IMR-90 (cell line): ENCODE data around the gene SLC9A9. TPM values are rescaled to one million over a fixed set of nuclear protein-coding genes. Genes with fewer than 3 reads are reported as not detected.

ENCODE experiments used
- ATAC-seq: fragments of 200-7000 bp; cut with Tn5 transposase; 2 replicates; pipeline ENCODE4 v1.9.1; 2020; ENCODE audit warnings: low read depth, mild to moderate bottlenecking, moderate library complexity
- BruUV-seq: library from RNA; stranded (reverse); fragments of 400-500 nt; replicated peaks from 2 replicates; lab custom pipeline; 2021; lab: Mats Ljungman, UMichigan
- CTCF ChIA-PET: fragments of 300-600 bp; formaldehyde crosslinking; extraction: SDS; loops from one replicate; lab custom pipeline; 2021; ENCODE audit warnings: antibody characterized with exemption; lab: Yijun Ruan, JAX
- POLR2A ChIA-PET: fragments of 300-600 bp; sonication (Branson Sonifier 250); formaldehyde crosslinking; loops from one replicate; lab custom pipeline; 2022; ENCODE audit warnings: antibody characterized with exemption; ENCODE audit not compliant: unreplicated experiment; lab: Charles Lee
- DNase-seq: peaks from one replicate; pipeline ENCODE4 v3.0.0; 2013
- H2AFZ ChIP-seq: replicated peaks from 2 replicates; pipeline ENCODE3; 2013; ENCODE audit warnings: low read length, mild to moderate bottlenecking; ENCODE audit not compliant: poor library complexity
- H2AK5ac ChIP-seq: 2 replicates; pipeline ENCODE4 v1.6.1; 2013; ENCODE audit warnings: low read depth, low read length, inconsistent platforms
- H2AK9ac ChIP-seq: replicated peaks from 2 replicates; pipeline ENCODE3; 2013; ENCODE audit warnings: mild to moderate bottlenecking, low read depth, low read length, moderate library complexity; ENCODE audit not compliant: poor library complexity
- H2BK120ac ChIP-seq: 2 replicates; pipeline ENCODE4 v1.6.1; 2013; ENCODE audit warnings: low read depth, low read length, inconsistent platforms
- H2BK15ac ChIP-seq: 3 replicates; pipeline ENCODE4 v1.6.1; 2013; ENCODE audit warnings: low read depth, low read length, inconsistent platforms
- H2BK20ac ChIP-seq: 2 replicates; pipeline ENCODE4 v1.6.1; 2013; ENCODE audit warnings: low read depth, mild to moderate bottlenecking, inconsistent platforms, low read length, moderate library complexity
- H2BK5ac ChIP-seq: 2 replicates; pipeline ENCODE4 v1.6.1; 2013; ENCODE audit warnings: mild to moderate bottlenecking, low read depth, low read length, inconsistent platforms; ENCODE audit not compliant: poor library complexity, severe bottlenecking
- H3K14ac ChIP-seq: replicated peaks from 2 replicates; pipeline ENCODE4 v1.6.1; 2013; ENCODE audit warnings: low read depth, low read length, inconsistent platforms
- H3K18ac ChIP-seq: 2 replicates; pipeline ENCODE4 v1.6.1; 2013; ENCODE audit warnings: low read depth, low read length, control low read depth
- H3K23ac ChIP-seq: 2 replicates; pipeline ENCODE4 v1.6.1; 2013; ENCODE audit warnings: low read depth, low read length, inconsistent platforms
- H3K27ac ChIP-seq: 2 replicates; pipeline ENCODE4 v1.5.1; 2013; ENCODE audit warnings: mild to moderate bottlenecking, control low read depth, low read length; ENCODE audit not compliant: insufficient read depth
- H3K27me3 ChIP-seq: 2 replicates; pipeline ENCODE4 v1.6.1; 2013; ENCODE audit warnings: low read length; ENCODE audit not compliant: control insufficient read depth, insufficient read depth
- H3K36me3 ChIP-seq: 2 replicates; pipeline ENCODE4 v1.6.1; 2013; ENCODE audit warnings: low read length, mixed read lengths; ENCODE audit not compliant: control insufficient read depth, insufficient read depth
- H3K4ac ChIP-seq: 2 replicates; pipeline ENCODE4 v1.6.1; 2013; ENCODE audit warnings: low read depth, low read length, inconsistent platforms
- H3K4me1 ChIP-seq: 2 replicates; pipeline ENCODE4 v1.6.1; 2013; ENCODE audit warnings: low read length, mixed read lengths; ENCODE audit not compliant: control insufficient read depth, insufficient read depth
- H3K4me2 ChIP-seq: 2 replicates; pipeline ENCODE4 v1.6.1; 2013; ENCODE audit warnings: low read depth, mild to moderate bottlenecking, control low read depth, low read length, moderate library complexity
- H3K4me3 ChIP-seq: 2 replicates; pipeline ENCODE4 v1.5.1; 2013; ENCODE audit warnings: low read depth, mild to moderate bottlenecking, control low read depth, low read length, moderate library complexity; ENCODE audit not compliant: insufficient read depth
- H3K56ac ChIP-seq: 2 replicates; pipeline ENCODE4 v1.6.1; 2013; ENCODE audit warnings: low read length, inconsistent platforms; ENCODE audit not compliant: insufficient read depth; ENCODE audit errors: extremely low read depth
- H3K79me1 ChIP-seq, 2 experiments: 2 replicates each; pipeline ENCODE4 v1.6.1; 2013; ENCODE audit warnings: low read length in 2 of 2, inconsistent platforms in 1 of 2, low read depth in 1 of 2
- H3K9ac ChIP-seq: 2 replicates; pipeline ENCODE4 v1.6.1; 2013; ENCODE audit warnings: low read depth, low read length, control low read depth
- H3K9me1 ChIP-seq: 2 replicates; pipeline ENCODE4 v1.6.1; 2013; ENCODE audit warnings: low read length, inconsistent platforms; ENCODE audit not compliant: insufficient read depth
- H3K9me3 ChIP-seq: 2 replicates; pipeline ENCODE4 v1.6.1; 2013; ENCODE audit warnings: low read length; ENCODE audit not compliant: control insufficient read depth, insufficient read depth
- H4K20me1 ChIP-seq: 2 replicates; pipeline ENCODE4 v1.6.1; 2013; ENCODE audit warnings: low read length, inconsistent platforms; ENCODE audit not compliant: insufficient read depth
- H4K5ac ChIP-seq: 2 replicates; pipeline ENCODE4 v1.6.1; 2013; ENCODE audit warnings: mild to moderate bottlenecking, low read depth, low read length, control low read depth
- H4K8ac ChIP-seq, 2 experiments: 2 replicates each; pipeline ENCODE4 v1.6.1; 2013; ENCODE audit warnings: low read depth in 2 of 2, low read length in 2 of 2, control low read depth in 1 of 2, inconsistent platforms in 1 of 2
- H4K91ac ChIP-seq: 2 replicates; pipeline ENCODE4 v1.6.1; 2013; ENCODE audit warnings: low read depth, low read length, inconsistent platforms; ENCODE audit not compliant: insufficient read depth
- MAZ ChIP-seq: IDR thresholded peaks from 2 replicates; pipeline ENCODE4 v1.6.1; 2012; ENCODE audit warnings: low read depth, mild to moderate bottlenecking, low read length, improper control_type of control experiment, moderate library complexity, borderline replicate concordance
- WGBS, 2 experiments: methylation state at CpG; one replicate each; pipeline versions ENCODE4 v1.1.5 to v1.1.7; 2013; ENCODE audit warnings: missing lambda C conversion rate in 2 of 2; ENCODE audit not compliant: insufficient read length in 1 of 2; ENCODE audit errors: extremely low coverage in 2 of 2; 5-methylcytosine and 5-hydroxymethylcytosine counted together
- dilution Hi-C: fragments of 300-500 bp; cut with HindIII; formaldehyde crosslinking; loops from one replicate; pipeline ENCODE4 v1.14.3; 2018; ENCODE audit warnings: low sequenced_read_pairs; ENCODE audit not compliant: unreplicated experiment
- in situ Hi-C: fragments of 300-500 bp; cut with MboI; formaldehyde crosslinking; loops from 3 replicates; pipeline ENCODE4 v1.14.3; 2019; ENCODE audit warnings: low sequenced_read_pairs, inconsistent platforms, mixed read lengths
- intact Hi-C: fragments of 100-400 bp; cut with micrococcal nuclease; formaldehyde crosslinking; loops from 2 replicates; pipeline ENCODE4 v1.10.0; 2022
- polyA plus RNA-seq, 3 experiments: library from polyadenylated mRNA; depleted of rRNA; stranded (reverse); fragments of >200 nt; gene quantifications; 2 replicates each; pipeline ENCODE4 v1.2.3, GENCODE V29; 2012; ENCODE audit warnings: low replicate concordance in 1 of 3
- total RNA-seq: library from RNA; depleted of rRNA; stranded (reverse); fragments of >200 nt; gene quantifications from 2 replicates; pipeline ENCODE4 v1.2.3, GENCODE V29; 2012
- TF ChIP-seq, protein P1 (sequence below): fragments of 150-350 bp; IDR thresholded peaks from 2 replicates; pipeline ENCODE4 v1.6.1; 2016; ENCODE audit warnings: low read depth, mild to moderate bottlenecking, low read length, moderate library complexity, borderline replicate concordance

Gene SLC9A9
- total and polyA plus RNA-seq, 2 of the 4 experiments (the other 2 are of a cell fraction), result 1.4 to 2.3 TPM

- H3K79me1 ChIP-seq, result no peaks in the 10 kb centered on the region
- no peak overlapping the region for H3K4ac ChIP-seq
- H4K20me1 ChIP-seq, result no peaks in the 10 kb centered on the region
- TF ChIP-seq MAZ, result no peak
- TF ChIP-seq, protein P1, sequence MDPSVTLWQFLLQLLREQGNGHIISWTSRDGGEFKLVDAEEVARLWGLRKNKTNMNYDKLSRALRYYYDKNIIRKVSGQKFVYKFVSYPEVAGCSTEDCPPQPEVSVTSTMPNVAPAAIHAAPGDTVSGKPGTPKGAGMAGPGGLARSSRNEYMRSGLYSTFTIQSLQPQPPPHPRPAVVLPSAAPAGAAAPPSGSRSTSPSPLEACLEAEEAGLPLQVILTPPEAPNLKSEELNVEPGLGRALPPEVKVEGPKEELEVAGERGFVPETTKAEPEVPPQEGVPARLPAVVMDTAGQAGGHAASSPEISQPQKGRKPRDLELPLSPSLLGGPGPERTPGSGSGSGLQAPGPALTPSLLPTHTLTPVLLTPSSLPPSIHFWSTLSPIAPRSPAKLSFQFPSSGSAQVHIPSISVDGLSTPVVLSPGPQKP, result no peak
- H2BK120ac ChIP-seq, result no peak overlapping the region
- intact Hi-C loops (no loop called here), dilution Hi-C loops (no loop called here), in situ Hi-C loops (no loop called here)
- H3K27ac ChIP-seq, result no peak overlapping the region
- H3K18ac ChIP-seq, result no peak overlapping the region
- H2AFZ ChIP-seq, result no peak overlapping the region
- no peak overlapping the region for H3K56ac ChIP-seq
- WGBS, 2 experiments, result no CpG with 5 or more reads among the region's 4 CpGs
- H3K9ac ChIP-seq, result no peak overlapping the region
- H2AK9ac ChIP-seq, result no peak overlapping the region
- no peaks in the 10 kb centered on the region for H3K9me3 ChIP-seq
- no peak overlapping the region for H2BK20ac ChIP-seq
- H3K36me3 ChIP-seq, result no peaks in the 10 kb centered on the region
- H2BK15ac ChIP-seq, result no peak overlapping the region
- H3K4me3 ChIP-seq, result no peak overlapping the region
- no peak overlapping the region for H4K5ac ChIP-seq
- H4K8ac ChIP-seq, result no peak overlapping the region
- CTCF ChIA-PET, result no interaction called here
- no peak for ATAC-seq
- no peak overlapping the region for H3K4me2 ChIP-seq
- no peak for DNase-seq
- H4K91ac ChIP-seq, result no peak overlapping the region
- no peak overlapping the region for H3K23ac ChIP-seq
- H3K27me3 ChIP-seq, result no peaks in the 10 kb centered on the region
- POLR2A ChIA-PET, result no interaction called here
- no peak overlapping the region for H2AK5ac ChIP-seq
- no peaks in the 10 kb centered on the region for H3K4me1 ChIP-seq
- no peaks in the 10 kb centered on the region for H3K9me1 ChIP-seq
- H2BK5ac ChIP-seq, result no peak overlapping the region
- H3K14ac ChIP-seq, result no peak overlapping the region
- BruUV-seq, result no TSS peak
Measured at GRCh38 chr3:143840636-143841035, 7.6 kb downstream of the SLC9A9 start.
